Measurements from ENCODE around the gene MYMK.

The MYMK gene

GRCh38 chr9:133496861-133497842 lies 27.6 kb downstream of the MYMK start:
- DNase-seq, result peak; percentile 26

GRCh38 chr9:133495327-133496293 lies 29.1 kb downstream of the MYMK start:
- DNase-seq, result peak; percentile 21

GRCh38 chr9:133494636-133495326 lies 30.0 kb downstream of the MYMK start:
- DNase-seq, result peak; percentile 35

GRCh38 chr9:133493845-133494540 lies 30.8 kb downstream of the MYMK start:
- peak; percentile 31 for DNase-seq

GRCh38 chr9:133493428-133493827 lies 31.3 kb downstream of the MYMK start:
- DNase-seq, result peak; percentile 28

GRCh38 chr9:133492061-133493021 lies 32.4 kb downstream of the MYMK start:
- DNase-seq, result peak; percentile 82

GRCh38 chr9:133491656-133491925 lies 33.2 kb downstream of the MYMK start:
- no peak for DNase-seq

GRCh38 chr9:133490865-133491655 lies 33.7 kb downstream of the MYMK start:
- peak; percentile 30 for DNase-seq

- peak; percentile 28 for DNase-seq
Observed at GRCh38 chr9:133490201-133490681, 34.5 kb downstream of the MYMK start.

GRCh38 chr9:133489253-133490190 lies 35.2 kb downstream of the MYMK start:
- peak; percentile 49 for DNase-seq

GRCh38 chr9:133488686-133489252 lies 36.0 kb downstream of the MYMK start:
- peak; percentile 13 for DNase-seq

- DNase-seq, result no peak
Observed at GRCh38 chr9:133487331-133487725, 37.4 kb downstream of the MYMK start.

- peak; percentile 33 for DNase-seq
Observed at GRCh38 chr9:133485531-133486260, 39.1 kb downstream of the MYMK start.

- peak; percentile 20 for DNase-seq
Observed at GRCh38 chr9:133484671-133485437, 39.9 kb downstream of the MYMK start.

- DNase-seq, result peak; percentile 8
Observed at GRCh38 chr9:133483611-133484010, 41.1 kb downstream of the MYMK start.

- DNase-seq, result peak; percentile 83
Observed at GRCh38 chr9:133478851-133479711, 45.7 kb downstream of the MYMK start, which contains the start of gene SLC2A6. SLC2A6 (minus strand) TSS chr9:133479099; CDS start chr9:133479059, 40 bp downstream.

Measured in left hindlimb (tissue), 1 donor.